Neural crest cell (in vitro differentiated cells): ENCODE measurements around the gene BPTF. TPM values are rescaled to one million over a fixed set of nuclear protein-coding genes. Genes with fewer than 3 reads are reported as not detected.
"Not testable (repeated sequence)": the region's sequence is repeated elsewhere in the genome, so short reads cannot be mapped to it uniquely, and the experiment has no call there.

Experiments used
- DNase-seq: peaks from one replicate; pipeline ENCODE4 v3.0.0; 2021; ENCODE audit warnings: low read depth, mixed read lengths, low spot score
- H3K27ac Mint-ChIP-seq: one replicate; pipeline ENCODE4 v1.8.0; 2021; ENCODE audit warnings: mild to moderate bottlenecking, mixed read lengths; ENCODE audit not compliant: unreplicated experiment
- H3K27me3 Mint-ChIP-seq: 2 replicates; pipeline ENCODE4 v1.8.0; 2021; ENCODE audit warnings: low read depth, mild to moderate bottlenecking, mixed read lengths
- H3K36me3 Mint-ChIP-seq: 2 replicates; pipeline ENCODE4 v1.8.0; 2021; ENCODE audit warnings: low read depth, mild to moderate bottlenecking, mixed read lengths
- H3K4me1 Mint-ChIP-seq: 2 replicates; pipeline ENCODE4 v1.8.0; 2021; ENCODE audit warnings: mixed read lengths
- H3K4me3 Mint-ChIP-seq: one replicate; pipeline ENCODE4 v1.8.0; 2021; ENCODE audit warnings: mild to moderate bottlenecking, mixed read lengths
- H3K9me3 Mint-ChIP-seq: 2 replicates; pipeline ENCODE4 v1.8.0; 2021; ENCODE audit warnings: mixed read lengths
- CTCF ChIP-seq: fragments of 200-600 bp; sonication (generic); conservative IDR thresholded peaks from 2 replicates; pipeline ENCODE4 v1.5.0; 2021; ENCODE audit warnings: antibody characterized with exemption, mild to moderate bottlenecking
- total RNA-seq: library from RNA; stranded (reverse); gene quantifications from 2 replicates; pipeline ENCODE4 v1.2.1, GENCODE V29; 2021

BPTF gene
- total RNA-seq, 1 donor from 2014 or later, result 158 TPM

GRCh38 chr17:67959510-67959909 is 134.2 kb downstream of the BPTF start:
- no peak overlapping the region for H3K4me3 Mint-ChIP-seq
- no peaks in the 10 kb centered on the region for H3K27me3 Mint-ChIP-seq
- no peak for DNase-seq
- H3K27ac Mint-ChIP-seq, result no peak overlapping the region
- no peak for TF ChIP-seq CTCF
- H3K36me3 Mint-ChIP-seq, result peaks cover 24% of the 10 kb centered on the region
- H3K4me1 Mint-ChIP-seq, result peaks cover 4% of the 10 kb centered on the region
- no peaks in the 10 kb centered on the region for H3K9me3 Mint-ChIP-seq

GRCh38 chr17:67960276-67960675 is 135.0 kb downstream of the BPTF start:
- H3K4me3 Mint-ChIP-seq, H3K4me1 Mint-ChIP-seq, H3K27me3 Mint-ChIP-seq, DNase-seq, H3K9me3 Mint-ChIP-seq: not testable (repeated sequence)
- Mint-ChIP-seq H3K36me3 (peaks cover 25% of the 10 kb centered on the region), H3K27ac (peak overlapping the region; percentile 46)

GRCh38 chr17:67962156-67962555 is 136.9 kb downstream of the BPTF start:
- H3K4me3 Mint-ChIP-seq, H3K27ac Mint-ChIP-seq, H3K27me3 Mint-ChIP-seq, DNase-seq, H3K4me1 Mint-ChIP-seq, H3K9me3 Mint-ChIP-seq: not testable (repeated sequence)
- H3K36me3 Mint-ChIP-seq, result peaks cover 27% of the 10 kb centered on the region

- not testable (repeated sequence) for H3K27me3 Mint-ChIP-seq, H3K9me3 Mint-ChIP-seq, H3K4me3 Mint-ChIP-seq, H3K27ac Mint-ChIP-seq, H3K4me1 Mint-ChIP-seq
- TF ChIP-seq CTCF, result peak; percentile 81
- peaks cover 27% of the 10 kb centered on the region for H3K36me3 Mint-ChIP-seq
- DNase-seq, result peak; percentile 72
These were observed 137.9 kb downstream of the BPTF start for GRCh38 chr17:67963145-67963572.

GRCh38 chr17:67970783-67971182 is 145.5 kb downstream of the BPTF start:
- TF ChIP-seq CTCF, result no peak
- no peaks in the 10 kb centered on the region for H3K9me3 Mint-ChIP-seq
- DNase-seq, result no peak
- no peak overlapping the region for H3K4me3 Mint-ChIP-seq
- no peaks in the 10 kb centered on the region for H3K27me3 Mint-ChIP-seq
- H3K27ac Mint-ChIP-seq, result no peak overlapping the region
- peaks cover 8% of the 10 kb centered on the region for H3K4me1 Mint-ChIP-seq
- peaks cover 19% of the 10 kb centered on the region for H3K36me3 Mint-ChIP-seq

- Mint-ChIP-seq H3K36me3 (peaks cover 19% of the 10 kb centered on the region), H3K4me3 (no peak overlapping the region), H3K27ac (no peak overlapping the region), H3K9me3 (no peaks in the 10 kb centered on the region), H3K27me3 (no peaks in the 10 kb centered on the region), H3K4me1 (peaks cover 8% of the 10 kb centered on the region)
- TF ChIP-seq CTCF, result no peak
- no peak for DNase-seq
These were observed 148.9 kb downstream of the BPTF start for GRCh38 chr17:67974185-67974584.

- peak overlapping the region; percentile 23 for H3K4me3 Mint-ChIP-seq
- H3K4me1 Mint-ChIP-seq, result peaks cover 8% of the 10 kb centered on the region
- H3K27ac Mint-ChIP-seq, result peak overlapping the region; percentile 67
- DNase-seq, result no peak
- peaks cover 19% of the 10 kb centered on the region for H3K36me3 Mint-ChIP-seq
- TF ChIP-seq CTCF, result no peak
- no peaks in the 10 kb centered on the region for H3K27me3 Mint-ChIP-seq
- no peaks in the 10 kb centered on the region for H3K9me3 Mint-ChIP-seq
These were observed 149.3 kb downstream of the BPTF start for GRCh38 chr17:67974598-67975066.

GRCh38 chr17:67976306-67976705 is 151.0 kb downstream of the BPTF start:
- not testable (repeated sequence) for DNase-seq, H3K27ac Mint-ChIP-seq, H3K4me3 Mint-ChIP-seq, H3K9me3 Mint-ChIP-seq, H3K4me1 Mint-ChIP-seq, H3K27me3 Mint-ChIP-seq
- H3K36me3 Mint-ChIP-seq, result peaks cover 21% of the 10 kb centered on the region
